Measurements from ENCODE around the gene SNORC. TPM values are rescaled to one million over a fixed set of nuclear protein-coding genes. Genes with fewer than 3 reads are reported as not detected.

The SNORC gene
- total and polyA plus RNA-seq, 2 of the 4 experiments (the other 2 are of a cell fraction) = under 0.01 to 0.67 TPM

DNA sequence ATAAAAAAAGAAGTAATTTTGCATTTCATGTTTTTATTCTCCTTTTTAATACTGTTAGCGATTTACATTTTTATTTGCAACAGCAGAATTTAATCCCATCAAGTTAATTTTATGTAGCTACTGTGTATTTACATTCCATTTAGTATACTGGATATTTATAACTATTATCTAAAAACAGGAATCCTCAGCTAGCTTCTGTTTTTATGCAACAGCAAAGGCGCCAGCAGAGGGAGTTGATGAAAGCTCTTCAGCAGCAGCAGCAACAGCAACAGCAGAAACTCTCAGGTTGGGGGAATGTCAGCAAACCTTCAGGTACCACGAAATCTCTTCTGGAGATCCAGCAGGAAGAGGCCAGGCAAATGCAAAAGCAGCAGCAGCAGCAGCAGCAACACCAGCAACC is 26.2 kb upstream of the SNORC start:
- CTCF ChIA-PET = interaction anchor here (0.5 to 1.2 kb wide), 2 partner anchors 9 to 31 kb away, joined by 3 read pairs; no protein-coding TSS in a partner anchor
- no peak for DNase-seq
- H2BK120ac ChIP-seq (ENCODE audit: low read depth, low read length) = no peak overlapping the region

More for the DNA sequence above, 26.2 kb upstream of the SNORC start:
- WGBS, 2 experiments (ENCODE audit: extremely low coverage in 2 of 2, insufficient read length in 1 of 2) = 85% methylated on average over 2 of the region's 3 CpGs; no CpG with 5 or more reads in 1 of the 2 experiments
- no peak overlapping the region for H3K9ac ChIP-seq (ENCODE audit: low read depth, low read length)
- H3K27me3 ChIP-seq (ENCODE audit: control insufficient read depth, insufficient read depth, low read length) = no peaks in the 10 kb centered on the region
- no peak overlapping the region for H3K18ac ChIP-seq (ENCODE audit: low read depth, low read length)
- ATAC-seq (ENCODE audit: low read depth) = no peak
- intact Hi-C loops (cut with micrococcal nuclease) (no loop called here), in situ Hi-C loops (cut with MboI; ENCODE audit: low sequenced_read_pairs) (no loop called here), dilution Hi-C loops (cut with HindIII; ENCODE audit: low sequenced_read_pairs, unreplicated experiment) (no loop called here)
- POLR2A ChIA-PET (ENCODE audit: unreplicated experiment) = no interaction called here
- no peaks in the 10 kb centered on the region for H3K9me3 ChIP-seq (ENCODE audit: control insufficient read depth, insufficient read depth, low read length)
- H3K14ac ChIP-seq (replicated peaks; ENCODE audit: low read depth, low read length) = no peak overlapping the region
- no peak overlapping the region for H2BK5ac ChIP-seq (ENCODE audit: low read depth, low read length, poor library complexity, severe bottlenecking)
- no peak overlapping the region for H2BK20ac ChIP-seq (ENCODE audit: low read depth, low read length)
- no peaks in the 10 kb centered on the region for H3K9me1 ChIP-seq (ENCODE audit: insufficient read depth, low read length)
- no peak overlapping the region for H3K4me3 ChIP-seq (ENCODE audit: insufficient read depth, low read depth, low read length)
- peaks cover 28% of the 10 kb centered on the region for H3K36me3 ChIP-seq (ENCODE audit: control insufficient read depth, insufficient read depth, low read length)
- BruUV-seq (replicated peaks) = no TSS peak
- no peak for TF ChIP-seq CEBPB (IDR thresholded peaks at IDR 0.05; ENCODE audit: low read depth, low read length)
- TF ChIP-seq ELK1 (IDR thresholded peaks at IDR 0.05; ENCODE audit: borderline replicate concordance, low read depth, low read length) = no peak
- no peak for TF ChIP-seq MXI1 (IDR thresholded peaks at IDR 0.05; ENCODE audit: borderline replicate concordance, low read depth, low read length)
- no peak overlapping the region for H4K8ac ChIP-seq (ENCODE audit: low read depth in 2 of 2, low read length in 2 of 2)
- H3K4me2 ChIP-seq (ENCODE audit: low read depth, low read length) = no peak overlapping the region
- H4K5ac ChIP-seq (ENCODE audit: low read depth, low read length) = no peak overlapping the region
- H2AK5ac ChIP-seq (ENCODE audit: low read depth, low read length) = no peak overlapping the region
- no peak overlapping the region for H4K91ac ChIP-seq (ENCODE audit: insufficient read depth, low read depth, low read length)
- no peak overlapping the region for H2BK15ac ChIP-seq (ENCODE audit: low read depth, low read length)
- H2AFZ ChIP-seq (replicated peaks; ENCODE audit: low read length, poor library complexity) = no peak overlapping the region
- peaks cover 2% of the 10 kb centered on the region; the same call in 1 of the 2 replicates for H3K4me1 ChIP-seq (ENCODE audit: control insufficient read depth, insufficient read depth, low read length)
- no peak overlapping the region for H2AK9ac ChIP-seq (replicated peaks; ENCODE audit: low read depth, low read length, poor library complexity)
- H3K27ac ChIP-seq (ENCODE audit: insufficient read depth, low read length) = no peak overlapping the region
- H4K20me1 ChIP-seq (ENCODE audit: insufficient read depth, low read length) = no peaks in the 10 kb centered on the region; the same call in 1 of the 2 replicates
- H3K4ac ChIP-seq (ENCODE audit: low read depth, low read length) = no peak overlapping the region
- H3K56ac ChIP-seq (ENCODE audit: extremely low read depth, insufficient read depth, low read length) = no peak overlapping the region
- no peak overlapping the region for H3K23ac ChIP-seq (ENCODE audit: low read depth, low read length)
- H3K79me1 ChIP-seq (ENCODE audit: low read depth in 1 of 2, low read length in 2 of 2) = peaks cover 3 to 8% of the 10 kb centered on the region in 2 experiments; a peak in 2 of 4 replicates
